Choroid plexus epithelial cell (primary cell): ENCODE results near the gene TGFB1I1.

Source experiments
- DNase-seq: peaks from one replicate; pipeline ENCODE4 v3.0.0-alpha.2; 2010; ENCODE audit warnings: low read depth
- H3K4me3 ChIP-seq: 2 replicates; pipeline ENCODE4 v1.5.1; 2011; ENCODE audit warnings: low read depth, mild to moderate bottlenecking, control low read depth, low read length, moderate library complexity
- TF ChIP-seq, protein P1 (sequence below): conservative IDR thresholded peaks from 2 replicates; pipeline ENCODE4 v1.5.1; 2011; ENCODE audit warnings: low read depth, mild to moderate bottlenecking, control low read depth, inconsistent platforms, low read length, moderate library complexity

TGFB1I1 gene

DNA sequence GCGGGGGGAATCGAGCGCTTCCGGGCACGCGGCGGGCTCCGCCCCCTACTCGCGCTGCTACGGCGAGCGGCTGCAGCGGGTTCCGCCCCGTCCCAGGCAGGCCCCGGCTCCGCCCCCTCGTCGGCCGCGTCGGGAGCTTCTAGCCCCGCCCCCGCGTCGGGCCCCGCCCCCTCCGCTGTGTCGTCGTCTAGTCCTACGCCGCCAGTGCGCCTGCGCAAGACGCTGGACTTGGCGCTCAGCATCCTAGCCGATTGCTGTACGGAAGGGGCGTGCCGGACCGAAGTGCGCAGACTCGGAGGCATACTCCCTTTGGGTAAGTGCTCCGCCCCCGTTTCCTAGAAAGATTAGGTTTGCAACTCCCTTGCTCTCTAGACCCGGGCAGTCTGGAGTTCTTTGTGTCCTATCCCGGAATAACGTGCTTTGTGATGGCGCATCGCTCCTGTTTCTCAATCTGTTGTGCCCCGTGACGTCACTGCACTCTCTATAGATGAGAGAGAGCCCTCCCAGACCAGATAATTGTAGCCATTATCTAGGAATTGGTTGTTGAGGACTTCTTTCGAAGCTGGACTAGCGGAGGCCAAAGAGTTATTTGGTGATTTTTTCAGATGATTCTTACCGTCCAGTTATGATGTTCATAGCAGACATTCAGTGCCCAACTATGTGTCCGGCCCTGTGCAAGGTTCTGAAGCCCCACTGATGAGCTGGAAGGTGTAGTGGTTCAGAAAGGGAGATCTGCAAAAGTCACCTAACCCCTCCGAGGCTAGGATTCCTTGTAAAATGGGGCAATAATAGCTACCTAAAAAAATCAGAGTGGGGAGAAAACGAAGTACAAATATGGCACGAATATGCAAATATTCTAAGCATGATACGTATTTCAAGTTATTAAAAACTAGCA is 12.0 kb upstream of the TGFB1I1 start:
- H3K4me3 ChIP-seq, result peak overlapping the region; percentile 89
- TF ChIP-seq, protein P1, sequence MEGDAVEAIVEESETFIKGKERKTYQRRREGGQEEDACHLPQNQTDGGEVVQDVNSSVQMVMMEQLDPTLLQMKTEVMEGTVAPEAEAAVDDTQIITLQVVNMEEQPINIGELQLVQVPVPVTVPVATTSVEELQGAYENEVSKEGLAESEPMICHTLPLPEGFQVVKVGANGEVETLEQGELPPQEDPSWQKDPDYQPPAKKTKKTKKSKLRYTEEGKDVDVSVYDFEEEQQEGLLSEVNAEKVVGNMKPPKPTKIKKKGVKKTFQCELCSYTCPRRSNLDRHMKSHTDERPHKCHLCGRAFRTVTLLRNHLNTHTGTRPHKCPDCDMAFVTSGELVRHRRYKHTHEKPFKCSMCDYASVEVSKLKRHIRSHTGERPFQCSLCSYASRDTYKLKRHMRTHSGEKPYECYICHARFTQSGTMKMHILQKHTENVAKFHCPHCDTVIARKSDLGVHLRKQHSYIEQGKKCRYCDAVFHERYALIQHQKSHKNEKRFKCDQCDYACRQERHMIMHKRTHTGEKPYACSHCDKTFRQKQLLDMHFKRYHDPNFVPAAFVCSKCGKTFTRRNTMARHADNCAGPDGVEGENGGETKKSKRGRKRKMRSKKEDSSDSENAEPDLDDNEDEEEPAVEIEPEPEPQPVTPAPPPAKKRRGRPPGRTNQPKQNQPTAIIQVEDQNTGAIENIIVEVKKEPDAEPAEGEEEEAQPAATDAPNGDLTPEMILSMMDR, result no peak
- peak; percentile 99 for DNase-seq

DNA sequence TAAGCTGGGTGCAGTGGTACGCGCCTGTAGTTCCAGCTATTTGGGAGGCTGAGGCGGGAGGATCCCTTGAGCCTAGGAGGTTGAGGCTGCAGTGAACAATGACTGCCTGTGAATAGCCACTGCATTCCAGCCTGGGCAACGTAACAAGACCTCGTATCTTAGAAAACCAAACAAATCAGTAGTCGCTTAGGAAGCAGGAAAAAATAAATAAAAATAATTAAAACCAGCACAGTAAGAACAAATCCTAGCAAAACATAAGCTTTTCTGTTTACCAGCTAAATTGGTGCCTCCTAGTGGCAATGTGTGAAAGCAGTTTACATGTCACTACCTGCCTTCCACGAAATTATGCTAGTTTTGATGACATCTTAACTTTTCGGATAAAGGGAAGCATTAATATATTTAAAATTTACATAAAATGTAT is 11.4 kb upstream of the TGFB1I1 start:
- peak overlapping the region; percentile 63 for H3K4me3 ChIP-seq
- peak; percentile 79 for DNase-seq
- TF ChIP-seq, protein P1, result peak; percentile 71

DNA sequence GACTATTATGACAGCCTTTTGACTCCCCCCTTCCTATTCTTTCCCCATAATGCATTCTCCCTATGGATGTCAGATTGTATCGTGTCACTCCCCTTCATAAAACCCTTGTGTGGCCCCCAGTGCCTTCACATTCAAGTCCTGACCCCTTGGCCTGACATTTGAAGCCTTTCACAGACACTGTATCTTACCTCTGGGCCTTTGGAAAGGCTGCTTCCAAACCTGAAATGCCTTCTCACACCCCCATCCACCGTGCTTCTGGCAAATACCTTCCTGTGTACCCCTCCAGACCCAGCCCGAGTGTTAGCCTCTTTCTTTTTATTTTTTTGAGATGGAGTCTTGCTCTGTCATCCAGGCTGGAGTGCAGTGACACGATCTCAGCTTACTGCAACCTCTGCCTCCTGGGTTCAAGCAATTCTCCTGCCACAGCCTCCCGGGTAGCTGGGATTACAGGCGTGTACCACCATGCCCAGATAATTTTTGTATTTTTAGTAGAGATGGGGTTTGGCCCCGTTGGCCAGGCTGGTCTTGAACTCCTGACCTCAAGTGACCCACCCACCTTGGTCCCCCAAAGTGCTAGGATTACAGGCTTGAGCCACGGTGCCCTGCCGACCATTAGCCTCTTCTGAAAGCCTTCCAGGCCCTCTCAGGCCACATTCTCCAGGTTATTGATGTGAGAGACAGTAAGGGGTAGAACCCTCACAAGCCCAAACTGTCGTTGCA is 10.6 kb upstream of the TGFB1I1 start:
- TF ChIP-seq, protein P1, result no peak
- no peak for DNase-seq
- no peak overlapping the region for H3K4me3 ChIP-seq

DNA sequence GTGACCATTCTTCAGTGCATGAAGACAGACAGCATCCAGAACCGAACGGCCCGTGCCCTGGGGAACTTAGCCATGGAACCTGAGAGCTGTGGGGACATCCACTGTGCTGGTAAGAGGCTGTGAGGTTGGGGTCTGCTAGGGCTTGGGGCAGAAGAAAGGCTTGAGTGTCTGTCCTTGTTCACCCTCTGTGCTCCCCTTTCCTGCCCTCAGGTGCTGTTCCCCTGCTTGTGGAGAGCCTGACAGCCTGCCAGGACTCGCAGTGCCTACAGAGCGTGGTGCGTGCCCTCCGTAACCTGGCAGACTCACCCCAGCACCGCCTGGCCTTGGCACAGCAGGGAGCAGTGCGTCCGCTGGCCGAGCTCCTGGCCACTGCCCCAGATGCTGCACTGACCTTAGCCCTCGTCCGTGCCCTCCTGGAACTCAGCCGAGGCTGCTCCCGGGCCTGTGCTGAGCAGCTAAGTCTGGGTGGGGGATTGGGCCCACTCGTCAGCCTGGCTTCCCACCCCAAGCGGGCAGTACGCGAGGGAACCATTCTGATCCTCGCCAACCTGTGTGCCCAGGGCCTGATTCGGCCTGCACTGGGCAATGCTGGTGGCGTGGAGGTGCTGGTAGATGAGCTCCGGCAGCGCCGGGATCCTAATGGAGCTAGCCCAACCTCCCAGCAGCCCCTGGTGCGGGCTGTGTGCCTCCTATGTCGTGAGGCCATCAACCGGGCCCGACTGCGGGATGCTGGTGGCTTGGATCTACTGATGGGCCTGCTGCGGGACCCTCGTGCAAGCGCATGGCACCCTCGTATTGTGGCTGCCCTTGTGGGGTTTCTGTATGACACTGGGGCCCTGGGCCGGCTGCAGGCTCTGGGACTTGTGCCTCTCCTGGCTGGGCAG is 9.8 kb upstream of the TGFB1I1 start:
- H3K4me3 ChIP-seq, result no peak overlapping the region
- TF ChIP-seq, protein P1, result no peak
- DNase-seq, result no peak

DNA sequence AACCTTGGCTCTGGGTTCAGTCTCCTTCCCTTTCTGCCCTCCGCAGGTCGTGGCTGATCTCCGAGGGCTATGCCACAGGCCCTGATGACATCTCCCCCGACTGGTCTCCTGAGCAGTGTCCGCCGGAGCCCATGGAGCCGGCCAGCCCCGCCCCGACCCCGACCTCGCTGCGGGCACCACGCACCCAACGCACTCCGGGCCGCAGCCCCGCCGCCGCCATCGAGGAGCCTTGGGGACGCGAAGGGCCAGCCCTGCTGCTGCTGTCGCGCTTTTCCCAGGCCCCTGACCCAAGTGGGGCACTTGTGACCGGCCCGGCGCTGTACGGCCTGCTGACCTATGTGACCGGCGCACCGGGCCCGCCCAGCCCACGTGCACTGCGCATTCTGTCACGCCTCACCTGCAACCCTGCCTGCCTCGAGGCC is 7.6 kb upstream of the TGFB1I1 start:
- DNase-seq, result no peak
- TF ChIP-seq, protein P1, result no peak
- H3K4me3 ChIP-seq, result no peak overlapping the region

DNA sequence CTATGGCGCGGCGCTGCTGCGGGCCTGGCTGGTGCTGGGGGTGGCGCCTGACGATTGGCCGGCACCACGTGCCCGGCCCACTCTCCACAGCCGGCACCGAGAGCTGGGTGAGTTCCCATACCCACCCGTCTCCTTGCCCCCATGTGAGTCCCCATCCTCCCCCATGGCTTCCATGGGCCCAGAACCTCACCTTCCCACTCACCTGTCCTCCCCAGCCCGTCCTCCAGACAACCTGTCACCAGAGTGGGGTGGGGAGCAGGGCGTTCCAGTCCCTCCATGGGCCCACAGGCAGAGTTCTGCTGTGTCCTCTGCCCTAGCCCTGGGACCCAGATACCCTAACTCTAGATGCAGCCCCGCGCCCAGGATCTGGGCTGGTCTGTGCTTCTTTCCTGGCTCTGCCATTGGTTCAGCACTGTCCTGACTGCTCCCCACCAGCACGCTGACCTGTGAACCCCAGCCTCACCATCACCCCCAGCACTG is 7.1 kb upstream of the TGFB1I1 start:
- no peak overlapping the region for H3K4me3 ChIP-seq
- DNase-seq, result no peak
- TF ChIP-seq, protein P1, result no peak
